CD4-positive, alpha-beta T cell (primary cell): ENCODE results near the gene RIN3. TPM values are rescaled to one million over a fixed set of nuclear protein-coding genes. Genes with fewer than 3 reads are reported as not detected.

Experiments
- ATAC-seq: fragments of 200-7000 bp; cut with Tn5 transposase; one replicate; pipeline ENCODE4 v1.10.0; 2022; ENCODE audit warnings: mild to moderate bottlenecking; ENCODE audit not compliant: poor library complexity
- CTCF ChIA-PET: fragments of 350-600 bp; sonication (Branson Sonifier 250); formaldehyde crosslinking; loops from one replicate; lab custom pipeline; 2021; ENCODE audit warnings: antibody characterized with exemption, inconsistent platforms; lab: Charles Lee
- POLR2A ChIA-PET: fragments of 350-600 bp; sonication (Branson Sonifier 250); formaldehyde crosslinking; loops from one replicate; lab custom pipeline; 2021; ENCODE audit warnings: antibody characterized with exemption, inconsistent platforms; lab: Charles Lee
- DNase-seq, 14 experiments: peaks; one replicate each; pipeline ENCODE4 v3.0.0-alpha.2; 2013 to 2020; ENCODE audit warnings: mixed read lengths in 2 of 14
- H3K27ac ChIP-seq, 2 donors: one replicate each; pipeline versions ENCODE4 v1.5.1 to v1.7.0; 2013; ENCODE audit warnings: low read length in 2 of 2, low read depth in 1 of 2, mild to moderate bottlenecking in 1 of 2
- H3K27me3 ChIP-seq, 2 experiments: 1 replicate in 1 of 2; 2 replicates in 1 of 2; pipeline versions ENCODE4 v1.6.1 to v1.7.0; 2013; ENCODE audit warnings: low read length in 2 of 2, control low read depth in 1 of 2, mild to moderate bottlenecking in 1 of 2, moderate library complexity in 1 of 2; ENCODE audit not compliant: insufficient read depth in 2 of 2, control insufficient read depth in 1 of 2
- H3K36me3 ChIP-seq: one replicate; pipeline ENCODE4 v1.6.1; 2013; ENCODE audit warnings: low read length, control low read depth; ENCODE audit not compliant: insufficient read depth
- H3K4me1 ChIP-seq: one replicate; pipeline ENCODE4 v1.6.1; 2013; ENCODE audit warnings: low read length, control low read depth; ENCODE audit not compliant: insufficient read depth
- H3K4me3 ChIP-seq: one replicate; pipeline ENCODE4 v1.5.1; 2013; ENCODE audit warnings: mild to moderate bottlenecking, low read length, moderate library complexity
- H3K9me3 ChIP-seq, 2 experiments: 1 replicate in 1 of 2; 2 replicates in 1 of 2; pipeline versions ENCODE4 v1.6.1 to v1.7.0; 2013; ENCODE audit warnings: low read length in 2 of 2, mild to moderate bottlenecking in 2 of 2, control low read depth in 1 of 2, moderate library complexity in 1 of 2; ENCODE audit not compliant: control insufficient read depth in 1 of 2, insufficient read depth in 1 of 2
- H3K27ac Mint-ChIP-seq: one replicate; pipeline ENCODE4 v1.8.0; 2020; ENCODE audit warnings: mixed read lengths
- H3K27me3 Mint-ChIP-seq: one replicate; pipeline ENCODE4 v1.8.0; 2021; ENCODE audit warnings: mixed read lengths
- H3K36me3 Mint-ChIP-seq: one replicate; pipeline ENCODE4 v1.8.0; 2021; ENCODE audit warnings: low read depth, mixed read lengths
- H3K4me1 Mint-ChIP-seq: one replicate; pipeline ENCODE4 v1.8.0; 2021; ENCODE audit warnings: low read depth, mixed read lengths
- H3K4me3 Mint-ChIP-seq: one replicate; pipeline ENCODE4 v1.8.0; 2020; ENCODE audit warnings: mild to moderate bottlenecking, mixed read lengths
- H3K9me3 Mint-ChIP-seq: one replicate; pipeline ENCODE4 v1.8.0; 2020; ENCODE audit warnings: mixed read lengths
- CTCF ChIP-seq: fragments of 200-600 bp; IDR thresholded peaks from one replicate; pipeline ENCODE4 v1.8.0; 2022; ENCODE audit warnings: antibody characterized with exemption, mild to moderate bottlenecking
- intact Hi-C, 2 experiments: fragments of 100-400 bp; cut with DNase I in 1 of 2; cut with micrococcal nuclease in 1 of 2; formaldehyde crosslinking; loops; one replicate each; pipeline versions ENCODE4 v1.15.1 to v1.9.0; 2023 to 2025; cut with DNase I, micrococcal nuclease
- total RNA-seq, 174 experiments: library from RNA in 2 of 174; stranded (reverse) in 2 of 174; gene quantifications; one replicate each; pipeline ENCODE4 v1.2.3 and lab custom pipeline; 2021 to 2026

Gene RIN3
- total RNA-seq, 2 experiments from 2014 or later: 67.9 to 72.2 TPM

GRCh38 chr14:92706386-92706785 lies 192.8 kb downstream of the RIN3 start:
- Mint-ChIP-seq H3K4me3 (no peak overlapping the region), H3K27ac (no peak overlapping the region), H3K4me1 (no peaks in the 10 kb centered on the region), H3K9me3 (no peaks in the 10 kb centered on the region), H3K36me3 (peaks cover 42% of the 10 kb centered on the region), H3K27me3 (no peaks in the 10 kb centered on the region)
- Histone ChIP-seq H3K27me3 (no peaks in the 10 kb centered on the region), H3K4me3 (no peak overlapping the region), H3K36me3 (no peaks in the 10 kb centered on the region), H3K9me3 (no peaks in the 10 kb centered on the region), H3K27ac (no peak overlapping the region), H3K4me1 (peaks cover 3% of the 10 kb centered on the region)
- DNase-seq (no peak), ATAC-seq (no peak)
- intact Hi-C loops: no loop called here
- TF ChIP-seq CTCF: no peak
- ChIA-PET POLR2A (no interaction called here), CTCF (no interaction called here)

GRCh38 chr14:92709340-92710000 lies 195.9 kb downstream of the RIN3 start:
- ChIA-PET POLR2A (no interaction called here), CTCF (no interaction called here)
- no peaks in the 10 kb centered on the region for H3K9me3 Mint-ChIP-seq
- no peaks in the 10 kb centered on the region for H3K27me3 Mint-ChIP-seq
- Histone ChIP-seq H3K9me3 (no peaks in the 10 kb centered on the region), H3K4me3 (no peak overlapping the region), H3K27me3 (no peaks in the 10 kb centered on the region), H3K36me3 (peaks cover 2% of the 10 kb centered on the region), H3K27ac (no peak overlapping the region), H3K4me1 (peaks cover 3% of the 10 kb centered on the region)
- H3K4me1 Mint-ChIP-seq: no peaks in the 10 kb centered on the region
- peaks cover 46% of the 10 kb centered on the region for H3K36me3 Mint-ChIP-seq
- TF ChIP-seq CTCF: no peak
- intact Hi-C loops: no loop called here
- no peak overlapping the region for H3K27ac Mint-ChIP-seq
- ATAC-seq (no peak), DNase-seq (no peak)
- H3K4me3 Mint-ChIP-seq: no peak overlapping the region

- Histone ChIP-seq H3K4me1 (peaks cover under 1% of the 10 kb centered on the region), H3K36me3 (peaks cover 2% of the 10 kb centered on the region), H3K4me3 (no peak overlapping the region), H3K9me3 (no peaks in the 10 kb centered on the region), H3K27me3 (no peaks in the 10 kb centered on the region), H3K27ac (no peak overlapping the region)
- ChIA-PET CTCF (no interaction called here), POLR2A (no interaction called here)
- ATAC-seq: no peak
- TF ChIP-seq CTCF: no peak
- H3K27me3 Mint-ChIP-seq: no peaks in the 10 kb centered on the region
- no peak overlapping the region for H3K4me3 Mint-ChIP-seq
- H3K27ac Mint-ChIP-seq: no peak overlapping the region
- peaks cover 47% of the 10 kb centered on the region for H3K36me3 Mint-ChIP-seq
- H3K4me1 Mint-ChIP-seq: no peaks in the 10 kb centered on the region
- intact Hi-C loops: no loop called here
- no peaks in the 10 kb centered on the region for H3K9me3 Mint-ChIP-seq
- no peak for DNase-seq
Measured at GRCh38 chr14:92710001-92710341, 196.4 kb downstream of the RIN3 start.
